HG03139 (cell line): ENCODE data around the gene PHTF2.
"Not testable (repeated sequence)": the region's sequence is repeated elsewhere in the genome, so short reads cannot be mapped to it uniquely, and the experiment has no call there.

Experiments
- ATAC-seq: cut with Tn5 transposase; IDR thresholded peaks from one replicate; pipeline ENCODE4 v1.9.1; 2021; ENCODE audit not compliant: unreplicated experiment

The PHTF2 gene

DNA sequence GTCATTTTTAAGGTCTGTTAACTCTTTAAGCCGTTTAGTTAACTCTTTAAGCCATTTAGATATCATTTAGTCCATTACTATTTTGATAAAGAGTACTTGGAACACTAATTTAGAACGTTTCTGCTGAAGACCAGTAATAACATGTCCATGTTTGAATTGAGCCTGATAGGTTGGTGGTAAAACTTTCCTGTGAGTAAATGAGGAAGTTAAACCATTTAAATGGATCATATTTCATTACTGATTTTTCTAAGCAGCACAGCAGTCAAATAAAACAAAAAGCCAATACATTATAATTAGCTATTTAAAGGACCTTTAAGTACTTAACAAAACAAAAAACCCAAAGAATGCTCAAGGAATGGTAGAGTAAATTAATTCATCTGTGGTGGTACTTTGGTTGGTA lies 29.4 kb downstream of the PHTF2 start:
- ATAC-seq: no peak

GRCh38 chr7:77830649-77831355 lies 32.2 kb downstream of the PHTF2 start:
- ATAC-seq: no peak

- no peak for ATAC-seq
Measured at GRCh38 chr7:77831481-77831880, 32.9 kb downstream of the PHTF2 start.

GRCh38 chr7:77831953-77832352 lies 33.4 kb downstream of the PHTF2 start:
- no peak for ATAC-seq

GRCh38 chr7:77833136-77833535 lies 34.6 kb downstream of the PHTF2 start:
- ATAC-seq: no peak

DNA sequence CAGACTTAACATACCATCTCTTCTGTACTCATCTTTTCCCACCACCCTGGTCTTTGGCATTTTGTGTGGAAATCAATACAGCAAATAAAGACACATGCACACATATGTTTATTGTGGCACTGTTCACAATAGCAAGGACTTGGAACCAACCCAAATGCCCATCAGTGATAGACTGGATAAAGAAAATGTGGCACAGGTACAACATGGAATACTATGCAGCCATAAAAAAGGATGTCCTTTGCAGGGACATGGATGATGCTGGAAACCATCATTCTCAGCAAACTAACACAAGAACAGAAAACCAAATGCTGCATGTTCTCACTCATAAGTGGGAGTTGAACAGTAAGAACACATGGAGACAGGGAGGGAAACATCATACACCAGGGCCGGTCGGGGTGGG lies 37.9 kb downstream of the PHTF2 start:
- ATAC-seq: not testable (repeated sequence)

DNA sequence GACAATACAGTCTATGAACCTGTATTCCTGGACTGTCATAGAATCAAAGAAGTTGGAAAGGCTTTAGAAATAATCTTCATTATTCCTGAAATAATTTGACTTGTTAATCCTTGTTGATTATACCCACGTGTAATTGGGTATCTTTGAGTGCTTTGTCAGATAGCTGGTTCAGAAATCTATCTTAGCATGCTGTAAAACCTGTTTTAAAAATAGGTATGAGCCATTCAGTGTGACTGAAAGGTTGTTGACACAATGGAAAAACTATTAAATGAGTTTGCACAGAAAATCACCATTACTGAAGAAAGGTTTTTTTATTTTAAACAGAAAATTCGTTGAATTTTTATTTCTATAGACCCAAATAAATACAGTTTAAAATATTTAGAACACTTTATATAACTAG lies 38.7 kb downstream of the PHTF2 start:
- no peak for ATAC-seq

GRCh38 chr7:77837966-77838365 lies 39.4 kb downstream of the PHTF2 start:
- no peak for ATAC-seq

- no peak for ATAC-seq
Measured at GRCh38 chr7:77838929-77839491, 40.4 kb downstream of the PHTF2 start.

DNA sequence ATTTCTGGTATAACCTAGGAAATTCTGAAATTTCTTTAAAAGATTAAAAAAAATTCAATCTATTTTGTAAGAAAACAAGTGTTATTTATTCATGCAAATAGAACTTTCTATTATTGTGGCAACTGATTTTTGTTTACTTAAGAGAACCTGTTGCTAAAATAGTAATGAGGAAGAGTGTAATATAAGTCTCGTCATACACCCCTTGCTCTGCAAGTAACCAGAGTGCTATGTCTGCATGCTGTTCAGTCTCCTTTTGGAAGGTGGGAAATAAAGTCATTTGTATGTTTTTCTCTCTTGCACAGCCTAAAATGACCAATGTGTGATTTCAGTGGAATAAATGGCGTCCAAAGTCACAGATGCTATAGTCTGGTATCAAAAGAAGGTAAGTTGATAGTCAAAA lies 41.3 kb downstream of the PHTF2 start:
- no peak for ATAC-seq

- no peak for ATAC-seq
Measured at GRCh38 chr7:77843194-77843593, 44.6 kb downstream of the PHTF2 start.

DNA sequence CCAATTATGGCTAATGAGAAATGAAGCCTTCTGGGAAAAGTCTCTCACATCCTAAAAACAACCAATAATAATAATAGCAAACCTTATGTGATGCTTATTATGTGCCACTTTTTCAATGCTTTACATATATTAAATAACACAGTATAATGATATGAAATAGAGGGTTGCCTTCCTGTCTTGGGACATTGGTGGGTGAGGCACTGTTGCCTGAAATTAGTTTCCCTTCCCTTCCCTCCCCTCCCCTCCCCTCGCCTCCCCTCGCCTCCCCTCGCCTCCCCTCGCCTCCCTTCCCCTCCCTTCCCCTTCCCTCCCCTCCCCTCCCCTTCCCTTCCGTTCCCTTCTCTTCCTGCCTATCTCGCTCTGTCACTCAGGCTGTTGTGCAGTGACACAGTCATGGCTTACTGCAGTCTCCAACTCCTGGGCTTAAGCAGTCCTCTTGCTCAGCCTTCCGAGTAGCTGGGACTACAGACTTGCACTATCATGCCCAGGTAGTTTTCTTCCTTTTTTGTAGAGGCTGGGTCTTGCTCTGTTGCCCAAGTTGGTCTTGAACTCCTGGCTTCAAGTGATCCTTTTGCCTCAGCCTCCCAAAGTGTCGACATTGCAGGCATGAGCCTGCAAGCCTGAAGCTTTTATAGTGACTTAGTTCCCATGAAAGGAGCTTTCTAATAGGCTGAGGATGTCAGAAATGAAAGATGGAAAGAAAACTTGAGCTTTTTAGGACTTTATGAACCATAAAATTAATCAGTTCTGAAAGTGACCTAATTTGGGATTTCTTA lies 47.9 kb downstream of the PHTF2 start:
- ATAC-seq: no peak

DNA sequence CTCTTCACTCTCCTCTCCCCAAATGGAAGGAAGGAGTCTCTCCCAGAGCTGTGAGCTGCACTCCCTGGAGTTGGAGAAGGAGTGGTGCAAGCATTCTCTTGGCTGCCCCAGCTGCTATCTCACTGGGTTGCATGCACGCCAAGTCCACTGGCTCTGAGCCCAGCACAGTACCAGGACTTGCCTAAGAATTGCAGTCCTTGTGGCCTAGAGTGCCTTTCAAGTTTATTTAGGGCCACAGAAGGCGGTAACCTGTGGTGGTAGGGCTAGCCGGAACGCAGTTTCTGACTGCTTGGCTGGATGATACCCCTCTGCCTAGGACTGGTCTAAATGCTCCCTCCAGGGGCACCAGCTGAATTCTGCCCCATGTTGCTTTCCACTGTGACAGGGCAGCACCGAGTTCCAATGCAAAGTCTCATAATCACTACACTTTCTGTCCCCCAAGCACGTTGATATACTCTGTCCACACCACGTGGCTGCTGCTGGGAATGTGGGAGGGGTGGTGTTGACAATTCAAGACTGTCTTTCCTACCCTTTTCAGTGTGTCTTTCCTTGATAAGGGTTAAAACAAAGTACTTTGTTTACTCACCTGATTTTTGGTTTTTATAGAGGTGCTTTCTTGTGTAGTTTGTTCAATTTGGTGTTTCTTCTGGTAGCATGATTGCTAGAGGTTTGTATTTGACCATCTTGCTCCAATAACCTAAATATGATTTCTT lies 57.0 kb downstream of the PHTF2 start:
- ATAC-seq: no peak

GRCh38 chr7:77858278-77858677 lies 59.7 kb downstream of the PHTF2 start:
- peak; percentile 48 for ATAC-seq

- ATAC-seq: no peak
Measured at GRCh38 chr7:77859343-77859742, 60.8 kb downstream of the PHTF2 start.

- no peak for ATAC-seq
Measured at GRCh38 chr7:77862691-77863090, 64.1 kb downstream of the PHTF2 start.

DNA sequence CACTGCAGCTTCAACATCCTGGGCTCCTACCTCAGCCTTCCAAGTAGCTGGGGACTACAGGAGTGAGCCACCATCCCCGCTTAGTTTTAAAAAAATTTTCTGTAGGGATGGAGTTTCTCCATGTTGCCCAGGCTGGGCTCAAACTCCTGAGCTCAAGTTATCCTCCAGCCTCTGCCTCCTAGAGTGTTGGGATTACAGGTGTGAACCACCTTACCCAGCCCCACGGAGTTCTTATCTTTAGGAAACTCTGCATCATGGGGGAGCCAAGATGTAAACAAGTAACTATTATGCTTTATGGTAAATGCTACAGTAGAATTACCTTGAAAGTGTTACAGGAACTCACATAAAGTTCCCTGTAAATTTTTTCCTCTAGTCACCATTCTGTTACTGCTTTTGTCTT lies 65.3 kb downstream of the PHTF2 start:
- ATAC-seq: no peak

DNA sequence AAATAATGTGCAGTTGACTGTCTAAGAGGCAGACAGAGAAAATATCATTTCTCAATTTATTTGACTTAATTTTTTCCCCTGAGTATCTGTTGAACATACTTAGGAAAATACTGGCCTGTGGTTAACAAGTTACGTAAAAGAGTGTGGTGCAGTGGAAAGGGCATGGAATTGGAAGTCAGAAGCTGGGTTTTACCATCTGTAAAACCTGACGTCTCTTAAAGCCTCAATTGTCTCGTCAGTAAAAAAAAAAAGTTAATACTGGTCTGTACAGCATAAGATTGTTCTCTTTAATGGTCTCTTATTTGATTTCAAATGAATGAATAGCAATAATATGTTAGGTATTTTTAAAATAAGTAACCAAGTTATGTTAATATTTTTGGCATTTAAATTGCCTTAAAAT lies 67.8 kb downstream of the PHTF2 start:
- no peak for ATAC-seq

- no peak for ATAC-seq
Measured at GRCh38 chr7:77866786-77867536, 68.4 kb downstream of the PHTF2 start.

GRCh38 chr7:77867537-77867865 lies 68.9 kb downstream of the PHTF2 start:
- no peak for ATAC-seq

DNA sequence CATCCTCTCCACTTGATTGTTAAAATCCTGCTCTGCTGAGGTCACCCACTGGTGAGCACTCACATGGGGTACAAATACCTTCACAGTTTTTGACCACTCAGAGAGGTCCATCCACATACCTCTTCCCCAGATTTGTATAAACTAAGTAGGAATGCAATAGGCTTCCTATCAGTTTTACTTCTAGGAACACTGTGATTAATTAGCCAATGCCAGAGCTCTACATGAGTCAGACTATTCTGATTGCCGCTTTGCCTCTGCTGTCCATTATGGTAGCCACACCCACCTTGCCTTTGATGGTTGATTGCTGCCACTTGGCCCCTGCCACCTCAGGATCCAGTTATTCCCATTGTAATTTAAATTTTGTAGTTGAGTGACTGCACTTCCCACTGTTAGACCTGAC lies 73.7 kb downstream of the PHTF2 start:
- ATAC-seq: not testable (repeated sequence)
